Activated T-cell treated with anti-CD3 and anti-CD28 coated beads for 4 hours (primary cell): Measurements from ENCODE around the gene SETBP1.

ENCODE experiments used
- DNase-seq: peaks from one replicate; pipeline ENCODE4 v3.0.0-alpha.2; 2020

The SETBP1 gene

DNA sequence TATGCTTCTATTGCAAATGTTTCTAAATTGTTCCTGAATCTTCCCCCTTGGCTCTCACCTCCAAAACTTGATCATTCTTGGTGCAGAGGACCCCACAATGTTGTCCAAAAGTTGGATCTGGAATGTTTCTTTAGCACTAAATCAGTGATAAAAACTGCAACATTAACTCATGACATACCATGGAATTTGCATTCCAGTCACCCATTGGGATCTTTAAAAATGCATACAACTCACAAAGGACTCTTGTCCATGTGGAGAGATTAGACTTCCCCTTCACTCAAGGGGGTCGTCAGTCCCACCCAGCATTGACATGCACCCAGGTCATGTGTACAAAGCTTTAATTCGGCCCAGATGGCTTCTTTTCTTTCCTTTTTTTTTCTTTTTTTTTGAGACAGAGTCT lies 169.3 kb downstream of the SETBP1 start:
- DNase-seq: no peak

DNA sequence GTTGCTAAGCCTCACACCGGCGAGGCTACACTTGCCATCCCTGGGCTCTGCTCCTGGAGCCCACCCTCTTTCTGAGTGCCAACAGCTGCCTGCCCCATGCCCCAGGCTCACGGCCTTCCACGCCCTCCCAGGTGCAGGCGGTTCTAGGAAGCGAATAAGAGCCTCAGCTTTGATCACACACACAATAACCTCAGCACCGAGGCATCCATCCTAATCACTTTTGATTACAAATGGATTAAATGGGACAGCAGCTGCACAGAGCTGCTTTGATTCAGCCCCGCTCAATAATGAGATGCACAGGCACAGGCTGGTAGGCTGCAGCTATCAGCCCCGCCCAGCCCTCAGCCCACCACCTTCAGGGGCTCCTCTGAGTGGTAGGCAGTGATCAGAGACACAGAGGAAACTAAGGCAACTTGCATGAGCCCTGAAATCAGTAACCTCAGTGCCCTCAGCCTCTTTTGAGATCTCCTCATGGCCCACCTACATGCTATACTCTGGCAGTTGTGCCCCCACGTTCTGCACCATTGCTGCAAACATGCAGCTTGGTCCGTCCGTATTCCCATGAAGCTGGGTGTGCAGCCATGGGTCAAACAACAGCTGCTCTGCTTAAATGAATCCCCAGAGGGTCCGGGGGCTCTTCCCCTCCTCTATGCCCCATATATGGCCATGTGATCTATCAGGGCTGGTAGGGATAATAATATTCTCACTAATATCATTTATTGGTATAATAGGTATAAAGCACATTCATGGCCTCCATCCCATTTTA lies 171.4 kb downstream of the SETBP1 start:
- DNase-seq: no peak

DNA sequence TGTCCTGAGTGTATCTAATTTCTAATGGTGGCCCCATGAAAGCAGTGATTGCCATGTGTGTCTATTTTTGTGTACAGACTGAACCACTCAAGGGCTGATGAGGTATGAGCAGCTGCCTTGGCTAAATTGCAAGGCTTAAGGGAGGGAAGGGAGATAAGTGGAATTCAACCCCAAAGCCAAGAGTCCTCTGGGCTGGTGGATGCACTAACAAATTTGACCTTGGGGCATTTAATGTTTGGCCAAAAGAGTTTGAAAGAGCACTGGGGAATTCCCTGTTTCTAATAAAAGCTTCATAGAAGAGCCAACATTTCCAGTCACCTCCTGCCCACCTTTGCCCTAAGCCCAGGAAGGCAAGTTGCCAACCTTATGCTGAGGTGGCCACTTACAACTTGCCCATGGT lies 172.1 kb downstream of the SETBP1 start:
- DNase-seq: no peak

DNA sequence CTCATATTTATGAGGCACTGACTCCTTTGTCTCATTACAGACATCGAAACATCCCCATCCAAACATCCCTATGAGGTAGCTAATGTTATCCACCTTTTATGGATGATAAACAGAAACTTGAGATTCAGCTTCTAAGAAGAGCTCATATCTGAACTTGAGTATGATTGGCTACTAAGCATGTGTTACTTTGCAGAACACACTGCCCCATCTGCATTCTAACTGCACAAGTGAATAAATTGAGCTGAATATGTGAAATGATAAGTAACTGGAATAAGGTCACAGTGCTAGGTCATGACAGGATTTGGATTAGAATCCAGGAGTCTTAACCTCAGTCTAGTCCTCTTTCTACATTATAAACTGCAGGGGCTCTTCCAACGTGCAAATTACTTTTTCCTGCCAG lies 172.7 kb downstream of the SETBP1 start:
- DNase-seq: no peak

DNA sequence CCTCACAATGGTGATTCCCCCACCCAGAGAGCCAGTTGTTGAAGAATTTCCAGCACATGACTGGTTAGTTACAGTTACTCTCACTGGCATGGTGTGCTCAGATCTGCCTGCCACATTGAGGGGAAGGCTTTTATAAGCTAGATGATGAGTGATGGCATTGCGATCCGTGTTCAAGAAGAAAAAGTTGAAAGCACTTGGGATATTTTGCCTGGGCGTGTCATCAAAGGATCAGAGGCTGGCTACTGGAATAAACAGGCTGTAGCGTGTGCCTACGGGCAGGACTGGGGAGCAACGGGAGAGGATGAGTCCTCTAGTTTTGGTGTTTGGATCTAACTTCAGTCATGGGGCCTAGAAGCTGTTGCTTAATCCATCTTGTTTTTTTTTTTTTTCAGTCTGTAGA lies 175.0 kb downstream of the SETBP1 start:
- no peak for DNase-seq

DNA sequence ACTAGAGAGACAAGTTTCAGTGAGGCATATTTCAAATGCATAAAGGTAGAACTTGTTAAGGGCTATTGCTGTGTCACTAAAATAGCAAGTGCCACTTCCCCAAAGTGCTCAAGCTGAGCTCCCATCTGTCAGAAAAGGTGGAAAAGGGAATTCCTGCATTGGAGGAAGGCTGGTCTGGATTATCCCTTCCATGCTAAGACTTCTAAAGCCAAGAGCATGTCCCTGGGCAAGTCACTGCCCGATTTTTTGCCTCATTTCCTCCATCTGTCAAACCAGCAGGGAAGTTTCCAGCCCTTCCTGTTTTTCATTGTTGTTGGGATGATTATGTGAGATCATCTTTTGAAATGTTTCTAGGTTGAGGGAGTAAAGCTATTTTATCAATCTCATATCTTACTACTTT lies 175.5 kb downstream of the SETBP1 start:
- DNase-seq: no peak

DNA sequence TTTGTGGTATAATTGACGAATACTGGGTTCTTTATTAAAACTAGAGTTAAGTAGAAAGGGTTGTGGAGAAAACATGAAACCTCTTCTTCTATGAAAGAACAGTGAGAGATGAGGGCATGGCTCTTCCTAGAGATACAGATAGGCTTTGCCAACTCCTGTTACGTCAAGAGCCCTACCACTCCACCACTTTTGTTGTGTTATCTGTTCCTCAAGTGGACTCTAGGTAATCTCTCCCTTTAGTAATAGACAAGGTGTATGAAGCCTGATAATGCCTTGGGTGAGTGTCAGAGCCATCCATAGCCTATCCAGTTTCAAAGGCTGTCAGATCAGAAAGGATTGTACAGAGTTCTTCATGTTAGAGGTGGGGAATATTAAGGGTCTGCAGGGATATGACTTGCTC lies 176.4 kb downstream of the SETBP1 start:
- no peak for DNase-seq

DNA sequence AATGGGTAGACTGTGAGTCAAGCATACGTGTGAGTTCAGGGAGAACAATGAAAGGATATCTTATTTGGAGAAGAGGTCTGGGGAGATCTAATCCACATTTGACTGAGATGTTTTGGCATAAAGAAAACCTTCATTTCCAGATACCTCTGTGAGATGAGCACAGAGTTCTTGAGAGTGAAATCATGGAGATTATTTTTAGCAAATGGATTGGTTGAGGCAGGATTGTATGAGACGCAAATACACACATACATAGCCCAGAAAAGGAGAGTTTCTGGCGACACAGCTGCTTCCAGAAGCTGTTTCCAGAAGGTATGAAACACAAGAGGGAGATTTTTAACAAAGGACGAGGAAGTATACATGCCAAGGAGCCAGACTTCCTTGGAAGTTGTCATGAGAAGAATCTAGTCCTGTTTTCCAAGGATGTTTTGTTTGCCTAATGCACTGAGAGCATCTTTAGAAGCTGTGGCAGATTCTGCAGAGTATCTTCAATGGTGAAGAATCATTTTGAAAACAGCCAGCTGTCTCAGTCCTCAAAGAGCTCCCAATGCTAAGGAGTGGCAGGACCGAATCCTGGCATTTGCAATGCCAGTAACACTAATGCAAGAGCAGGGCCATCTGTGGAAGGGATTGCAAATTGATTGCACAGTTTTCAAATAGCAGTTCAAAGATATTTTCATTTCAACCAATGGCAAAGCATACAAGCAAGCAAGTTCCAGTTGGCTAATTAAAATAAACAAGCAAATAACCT lies 177.2 kb downstream of the SETBP1 start:
- DNase-seq: no peak

DNA sequence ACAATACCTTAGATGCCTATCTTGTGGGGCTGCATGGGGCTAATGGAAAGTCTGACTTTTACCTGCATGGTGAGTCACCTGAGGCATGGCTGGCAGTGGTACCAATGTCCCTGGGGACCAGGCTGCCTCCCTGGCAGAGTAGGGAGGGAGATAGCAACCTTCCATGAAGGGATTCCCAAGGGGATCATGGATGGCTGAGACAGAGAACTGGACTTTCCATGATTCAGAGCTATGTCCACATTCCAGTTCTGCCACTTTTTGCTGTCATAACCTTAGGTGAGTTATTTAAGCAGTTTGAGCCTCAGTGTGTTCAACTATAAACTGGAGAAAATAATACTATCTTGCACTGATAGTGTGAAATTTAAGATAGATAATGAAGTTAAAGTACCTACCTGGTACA lies 178.6 kb downstream of the SETBP1 start:
- DNase-seq: no peak

DNA sequence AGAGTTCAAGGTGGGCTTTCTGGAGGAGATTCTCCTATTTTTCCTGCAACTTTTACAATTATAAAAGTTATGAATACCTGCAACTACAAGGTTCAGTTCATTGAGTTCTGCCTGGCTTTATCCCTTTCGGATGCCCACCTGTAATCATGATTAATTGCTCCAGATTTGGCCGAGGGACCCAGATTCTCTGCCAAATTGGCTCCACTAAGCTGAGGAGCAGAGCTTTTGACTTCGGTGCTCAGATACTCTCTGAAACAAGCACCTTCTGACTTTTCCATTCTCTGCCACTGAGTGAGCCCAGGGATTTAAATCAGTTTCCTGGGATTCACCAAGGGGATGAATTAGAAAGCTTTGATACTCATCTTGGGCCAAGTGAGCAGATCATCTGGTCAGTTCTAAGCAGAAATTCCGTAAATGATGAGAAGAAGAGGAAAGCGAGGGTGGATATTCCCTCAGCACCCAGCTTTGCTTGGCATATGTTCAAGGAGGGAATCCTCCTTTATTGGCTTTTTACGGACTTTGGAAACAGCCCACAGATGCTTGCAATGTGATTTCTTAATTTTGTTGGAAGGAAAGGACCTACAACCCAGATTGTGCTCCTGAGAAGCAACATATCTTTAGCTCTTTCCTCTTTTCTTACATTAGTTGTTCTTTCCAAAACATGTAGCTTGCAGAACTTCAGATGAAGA lies 179.2 kb downstream of the SETBP1 start:
- DNase-seq: no peak

DNA sequence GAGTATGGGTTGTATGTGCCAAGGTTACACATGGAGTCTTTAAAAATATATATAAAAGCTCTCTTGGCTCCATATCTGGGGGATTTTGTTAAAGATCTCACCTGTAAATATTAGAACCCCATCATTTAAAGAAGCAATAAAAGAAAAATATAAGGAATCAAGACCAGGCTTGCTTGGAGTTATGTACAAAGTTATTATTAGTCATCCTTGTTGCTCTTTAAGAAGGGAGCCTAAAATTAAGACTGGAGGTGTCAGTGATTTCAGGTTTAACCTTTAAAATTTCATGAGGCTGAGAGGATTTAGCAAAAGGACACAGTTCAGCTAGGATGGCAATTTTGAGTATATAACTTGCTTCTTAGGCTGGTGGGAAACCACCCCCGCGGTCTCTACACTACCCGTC lies 181.4 kb downstream of the SETBP1 start:
- no peak for DNase-seq

DNA sequence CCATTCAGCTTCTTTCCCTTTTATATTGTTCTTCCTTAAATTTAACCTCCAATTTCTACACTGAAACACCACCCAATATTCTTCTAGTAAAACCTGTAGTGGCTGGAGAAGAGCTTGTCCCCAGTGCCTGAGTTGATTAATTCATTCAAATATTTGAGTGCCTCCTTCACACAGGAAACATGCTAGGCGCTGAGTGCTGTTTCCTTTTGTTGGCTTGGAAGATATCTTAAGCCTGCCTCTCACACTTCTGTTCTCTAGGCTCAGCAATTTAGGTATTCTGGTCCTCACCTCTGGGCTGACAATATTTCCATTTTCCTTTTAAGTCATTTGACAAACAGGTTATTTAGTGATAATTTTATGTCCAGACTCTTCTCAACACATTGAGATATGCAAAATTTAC lies 185.4 kb downstream of the SETBP1 start:
- no peak for DNase-seq

DNA sequence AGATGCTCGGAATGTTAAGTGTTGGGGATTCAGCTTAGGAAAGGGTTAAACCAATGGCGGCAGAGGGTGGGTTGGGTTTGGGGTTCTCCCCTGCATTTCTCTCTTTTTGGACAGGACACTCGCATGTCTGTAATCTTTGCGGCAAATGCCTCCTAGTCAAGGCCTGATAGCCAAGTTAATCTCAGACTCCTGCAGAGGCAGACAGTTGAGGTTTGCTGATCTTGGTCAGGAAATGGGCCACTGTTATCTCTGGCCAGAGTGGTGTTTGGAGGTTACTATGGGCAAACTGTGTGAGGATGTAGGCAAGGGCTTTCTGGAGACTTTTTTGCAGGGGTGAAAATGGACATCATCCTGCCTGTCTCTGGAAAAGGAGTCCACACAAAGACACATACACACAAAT lies 188.8 kb downstream of the SETBP1 start:
- DNase-seq: no peak

DNA sequence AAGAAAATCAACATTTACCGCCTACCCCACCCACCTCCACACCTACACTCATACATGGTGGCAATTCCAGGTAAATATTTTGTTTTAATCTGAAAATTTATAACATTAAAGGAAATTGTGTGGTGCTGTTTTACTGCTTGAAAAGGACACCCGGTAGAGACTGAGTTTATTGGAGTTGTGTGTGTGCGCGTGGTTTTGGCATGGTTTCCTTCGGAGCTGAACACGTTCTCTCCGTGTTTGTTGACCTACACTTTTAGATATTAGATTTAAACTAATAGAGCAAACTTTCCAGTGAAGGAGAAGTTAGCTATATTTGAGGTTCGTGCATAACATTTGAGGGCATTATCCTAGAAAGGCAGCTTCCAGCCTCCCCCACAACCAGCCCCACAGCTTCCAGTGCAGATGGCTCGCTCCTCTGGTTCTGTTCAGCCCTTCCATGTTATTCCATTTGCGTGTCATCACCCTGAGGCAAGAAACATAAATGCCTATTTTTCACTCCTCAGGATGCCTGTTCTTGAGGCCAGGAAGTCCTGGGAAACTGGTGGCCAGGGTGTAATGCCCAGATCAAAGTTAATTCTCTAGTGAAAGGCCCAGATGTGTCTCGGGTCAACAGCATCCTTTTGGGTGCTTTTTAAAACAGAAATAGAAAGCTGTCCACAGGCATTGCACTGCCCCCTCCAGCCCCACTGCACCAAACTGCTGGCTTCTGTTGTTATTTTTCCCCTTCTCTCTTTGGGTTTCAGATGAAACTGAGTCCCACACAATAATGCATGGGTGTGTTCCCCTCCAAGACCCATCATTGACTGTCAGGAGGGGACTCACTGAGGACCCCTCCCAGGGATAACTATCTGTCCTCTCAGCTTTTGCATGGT lies 190.2 kb downstream of the SETBP1 start:
- DNase-seq: no peak

DNA sequence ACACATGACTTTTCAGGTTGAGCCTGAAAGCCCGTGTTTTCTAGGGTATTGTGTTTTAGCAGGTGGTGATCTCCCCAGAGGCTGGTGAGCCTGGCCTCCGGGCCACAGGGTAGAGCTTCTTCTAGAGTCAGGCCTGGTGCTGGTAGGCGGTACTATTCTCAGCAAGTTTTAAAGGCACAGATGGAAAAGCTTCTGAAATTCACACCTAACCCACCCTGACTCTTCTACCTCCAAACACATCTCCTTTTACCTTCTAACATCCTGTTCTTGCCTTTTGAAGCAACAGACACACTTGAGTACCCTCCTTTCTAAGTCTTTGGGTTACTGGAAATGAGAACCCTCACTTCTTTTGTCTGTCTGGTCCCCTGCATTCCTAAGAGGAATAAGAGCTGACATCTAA lies 191.1 kb downstream of the SETBP1 start:
- no peak for DNase-seq

DNA sequence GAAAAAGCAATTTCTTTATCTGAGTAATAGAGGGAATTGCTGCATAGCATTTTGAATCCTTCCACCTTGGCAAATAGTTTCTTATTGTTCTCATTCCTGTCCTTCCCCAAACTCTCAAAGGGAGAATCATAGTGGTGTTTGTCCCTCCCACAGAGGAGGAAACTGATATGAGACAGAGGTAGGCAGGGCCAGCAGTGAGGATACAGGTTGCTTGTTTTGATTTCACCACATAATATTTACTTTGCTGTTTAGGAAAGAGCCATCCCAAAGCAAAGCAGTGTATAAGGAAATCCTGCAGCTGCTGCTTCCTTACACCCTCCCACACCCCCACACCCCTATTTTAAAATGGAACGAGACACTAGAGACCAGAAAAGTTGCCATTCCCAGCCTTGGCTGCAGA lies 195.3 kb downstream of the SETBP1 start:
- DNase-seq: no peak

DNA sequence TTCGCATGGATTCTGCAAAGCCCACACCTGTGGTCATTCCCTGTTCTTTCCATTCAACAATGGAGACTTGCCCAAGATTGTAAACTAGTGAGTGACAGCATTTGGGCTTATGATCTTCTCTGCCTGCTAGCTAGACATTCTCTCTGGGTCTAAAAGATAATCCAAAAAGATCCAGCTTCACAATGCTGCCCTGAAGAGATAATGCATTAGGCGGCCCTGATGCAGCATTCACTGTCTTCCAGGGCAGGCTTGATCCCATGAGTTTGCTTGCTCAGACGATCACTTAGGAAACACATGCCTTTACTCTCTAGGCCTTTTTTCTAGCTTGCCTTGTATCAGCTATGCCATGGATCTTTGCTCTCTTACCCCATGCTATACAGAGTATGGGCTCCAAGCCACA lies 196.1 kb downstream of the SETBP1 start:
- no peak for DNase-seq

DNA sequence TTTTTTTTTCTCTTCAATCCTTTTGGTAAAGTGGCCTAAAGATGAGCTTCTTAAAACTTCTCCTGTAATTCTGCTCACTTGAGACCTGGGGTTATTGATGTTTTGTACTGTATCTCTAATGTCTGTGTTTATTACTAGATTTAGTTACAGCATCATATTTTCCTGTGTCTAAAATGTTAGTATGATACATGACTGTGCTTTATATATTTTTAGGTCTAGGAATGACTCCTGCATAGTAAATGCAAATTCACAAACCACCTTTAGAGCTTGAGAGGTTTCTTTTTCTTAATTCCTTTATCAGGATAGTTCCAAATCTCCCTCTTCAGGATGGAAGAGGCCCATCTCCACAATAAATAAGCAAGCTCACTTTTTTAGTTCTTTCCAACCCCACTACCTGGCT lies 197.6 kb downstream of the SETBP1 start:
- DNase-seq: no peak

DNA sequence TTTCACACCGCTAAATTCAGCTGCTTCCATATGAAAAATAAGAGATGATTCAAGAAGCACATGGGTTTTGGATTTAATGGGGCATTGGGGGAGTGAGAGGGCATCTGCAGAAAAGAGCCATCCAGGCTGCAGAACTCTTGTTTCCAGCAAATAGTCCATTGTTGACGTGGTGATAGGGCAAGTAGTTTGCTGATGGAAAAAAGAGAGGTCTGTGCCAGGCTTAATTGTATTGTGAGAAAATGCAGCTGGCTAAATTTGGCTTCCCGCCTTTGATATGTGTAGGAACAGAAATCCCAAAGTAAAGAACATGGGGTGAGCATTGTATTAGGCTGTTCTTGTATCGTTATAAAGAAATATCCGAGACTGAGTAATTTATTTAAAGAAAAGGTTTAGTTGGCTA lies 199.5 kb downstream of the SETBP1 start:
- DNase-seq: no peak

DNA sequence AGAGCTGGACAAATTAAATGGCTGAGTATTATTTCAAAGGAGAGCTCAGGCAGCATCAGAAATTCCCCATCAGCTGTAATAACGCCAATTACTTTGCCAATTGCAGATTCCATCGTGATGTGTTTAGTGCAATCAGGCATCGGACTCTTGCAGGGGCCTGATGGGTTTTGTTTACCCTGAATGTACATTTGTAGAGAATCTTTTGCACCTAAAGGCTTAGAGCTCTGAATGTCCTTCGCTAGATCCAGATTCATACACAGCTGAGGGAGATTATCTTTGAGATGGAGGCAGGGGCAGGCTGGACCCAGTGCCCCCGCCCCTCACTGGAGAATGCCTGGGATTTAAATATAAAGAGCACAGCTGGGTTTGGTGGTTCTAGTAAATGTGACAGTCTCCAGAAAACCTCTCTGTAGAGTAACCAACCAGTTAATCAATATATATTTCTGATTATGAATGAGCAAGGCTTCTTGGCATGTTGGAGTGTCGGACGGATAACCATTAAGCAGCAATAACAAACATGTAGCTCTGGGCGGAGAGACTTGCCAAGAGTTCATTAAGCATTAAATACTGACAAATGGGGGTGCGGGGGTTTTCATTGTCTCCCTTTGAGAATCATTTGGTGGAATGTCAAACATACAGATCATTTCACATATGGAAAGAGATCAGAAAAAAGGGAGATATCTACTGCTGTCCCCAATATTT lies 200.9 kb downstream of the SETBP1 start:
- DNase-seq: no peak

DNA sequence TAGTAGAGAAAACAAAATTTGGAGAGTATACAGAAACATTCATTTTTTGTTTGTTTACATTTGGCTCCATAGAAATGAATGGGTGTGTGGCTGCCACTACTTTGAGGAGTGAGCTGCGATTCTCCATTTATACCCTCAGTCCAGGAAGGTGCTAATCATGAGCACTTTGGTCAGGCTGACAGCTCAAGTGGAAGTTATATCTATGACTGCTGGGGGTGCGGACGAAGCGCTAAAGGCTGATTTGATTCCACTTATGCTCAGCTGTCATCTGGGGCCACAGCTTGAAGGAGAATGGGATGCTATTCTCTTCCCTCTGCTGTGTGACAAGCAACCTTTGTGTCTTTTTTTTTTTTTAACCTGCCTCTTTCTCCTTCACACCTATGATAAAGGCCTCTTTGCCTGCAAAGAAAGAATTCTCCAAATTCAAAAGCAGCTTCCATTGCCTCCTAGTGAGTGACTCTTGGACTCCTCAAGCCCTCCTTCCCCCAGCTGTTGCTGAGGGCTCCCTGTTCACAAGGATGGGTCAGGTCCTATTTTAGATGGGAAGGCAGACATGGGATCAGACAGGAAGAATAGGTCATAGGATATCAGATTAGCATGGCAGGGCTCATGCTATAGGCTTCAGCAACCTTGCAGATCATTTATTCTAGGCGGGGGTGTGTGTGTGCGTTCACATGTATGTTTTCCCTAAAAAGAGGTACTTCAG lies 201.6 kb downstream of the SETBP1 start:
- no peak for DNase-seq

DNA sequence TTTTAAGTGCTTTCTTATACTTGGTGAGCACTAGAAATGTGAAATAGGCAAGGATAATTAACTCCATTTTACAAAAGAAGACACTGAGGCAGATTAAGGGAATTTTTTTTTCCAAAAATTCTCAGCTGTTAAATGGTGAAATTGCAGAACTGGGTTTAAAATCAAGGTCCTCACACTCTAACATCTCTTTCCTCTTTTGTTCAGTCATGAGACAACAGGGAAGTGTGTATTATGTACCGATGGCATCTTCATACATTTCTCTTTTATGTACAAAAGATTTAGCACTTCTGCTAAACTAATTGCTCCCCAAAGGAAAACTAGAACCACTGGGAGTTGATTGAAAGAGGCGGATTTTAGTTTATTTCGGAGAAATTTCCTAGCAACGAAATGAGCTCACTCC lies 203.0 kb downstream of the SETBP1 start:
- no peak for DNase-seq
